ENCODE results near the gene DIPK1C. TPM values are rescaled to one million over a fixed set of nuclear protein-coding genes. Genes with fewer than 3 reads are reported as not detected.

Gene DIPK1C
- polyA plus RNA-seq, 2 of the 4 experiments (the other 2 are of a cell fraction), result not detected

GRCh38 chr18:74435740-74436139 lies 21.4 kb downstream of the DIPK1C start:
- ATAC-seq (no peak), FAIRE-seq (no peak), DNase-seq (ENCODE audit: low read depth in 1 of 2, low spot score in 1 of 2) (no peak)
- no peaks in the 10 kb centered on the region for H3K4me1 ChIP-seq
- H3K27ac ChIP-seq, result no peak overlapping the region
- no peak for TF ChIP-seq ZSCAN20 (CRISPR knock-in tag; IDR thresholded peaks at IDR 0.05)
- no peak for TF ChIP-seq JUNB (IDR thresholded peaks at IDR 0.05)
- no peak for TF ChIP-seq CHD2 (IDR thresholded peaks at IDR 0.05; ENCODE audit: low read length, partially characterized antibody)
- TF ChIP-seq HOXA7 (CRISPR knock-in tag; IDR thresholded peaks at IDR 0.05), result no peak
- no peak for TF ChIP-seq ZC3H11A (IDR thresholded peaks at IDR 0.05)
- TF ChIP-seq FOSL2 (IDR thresholded peaks at IDR 0.05), result no peak
- TF ChIP-seq FOSL2 (CRISPR knock-in tag; IDR thresholded peaks at IDR 0.05), result no peak
- no peak for TF ChIP-seq ATOH8 (CRISPR knock-in tag; IDR thresholded peaks at IDR 0.05; ENCODE audit: low read depth)
- TF ChIP-seq ELK1 (IDR thresholded peaks at IDR 0.05; ENCODE audit: low read depth, low read length), result no peak
- TF ChIP-seq RNF2 (IDR thresholded peaks at IDR 0.05; ENCODE audit: borderline replicate concordance, low read depth), result no peak
- TF ChIP-seq NPAS2 (CRISPR knock-in tag; IDR thresholded peaks at IDR 0.05; ENCODE audit: borderline replicate concordance), result no peak
- TF ChIP-seq RAD21 (conservative IDR thresholded peaks at IDR 0.05 in 1 of 2, IDR thresholded peaks at IDR 0.05 in 1 of 2), result no peak
- TF ChIP-seq NR3C1 (IDR thresholded peaks at IDR 0.05), result no peak
- TF ChIP-seq RARB (CRISPR knock-in tag; IDR thresholded peaks at IDR 0.05), result no peak
- TF ChIP-seq POLR2AphosphoS2 (conservative IDR thresholded peaks at IDR 0.05; ENCODE audit: low read length), result no peak
- TF ChIP-seq MAZ (IDR thresholded peaks at IDR 0.05; ENCODE audit: borderline replicate concordance, low read depth, low read length), result no peak
- no peak for TF ChIP-seq E2F6 (IDR thresholded peaks at IDR 0.05; ENCODE audit: borderline replicate concordance, low read depth)
- ChIA-PET CTCF (no interaction called here), POLR2A (no interaction called here)
- 25% methylated on average over 4 of the region's 4 CpGs for WGBS (ENCODE audit: missing lambda C conversion rate)
- H3K4me3 ChIP-seq, result no peak overlapping the region
- no peaks in the 10 kb centered on the region for H3K9me3 ChIP-seq
- H3K4me2 ChIP-seq, result no peak overlapping the region

GRCh38 chr18:74434466-74434865 lies 22.6 kb downstream of the DIPK1C start:
- FAIRE-seq (no peak), ATAC-seq (no peak), DNase-seq (ENCODE audit: low read depth in 1 of 2, low spot score in 1 of 2) (no peak)
- no peaks in the 10 kb centered on the region for H3K9me3 ChIP-seq
- no peak overlapping the region for H3K27ac ChIP-seq
- no peaks in the 10 kb centered on the region for H3K4me1 ChIP-seq
- no peak overlapping the region for H3K4me2 ChIP-seq
- TF ChIP-seq TP53 (CRISPR knock-in tag; IDR thresholded peaks at IDR 0.05), result no peak
- TF ChIP-seq SMC3 (IDR thresholded peaks at IDR 0.05), result no peak
- TF ChIP-seq GATA3 (IDR thresholded peaks at IDR 0.05; ENCODE audit: borderline replicate concordance), result no peak
- no peak for TF ChIP-seq TFCP2L1 (CRISPR knock-in tag; IDR thresholded peaks at IDR 0.05)
- TF ChIP-seq ESRRA (IDR thresholded peaks at IDR 0.05; ENCODE audit: borderline replicate concordance, low read length), result no peak
- TF ChIP-seq RAD21 (conservative IDR thresholded peaks at IDR 0.05 in 1 of 2, IDR thresholded peaks at IDR 0.05 in 1 of 2), result no peak
- no peak for TF ChIP-seq ZC3H11A (IDR thresholded peaks at IDR 0.05)
- TF ChIP-seq BHLHE40 (IDR thresholded peaks at IDR 0.05; ENCODE audit: low read depth, low read length), result no peak
- TF ChIP-seq FOSL2 (IDR thresholded peaks at IDR 0.05), result no peak
- TF ChIP-seq FOSL2 (CRISPR knock-in tag; IDR thresholded peaks at IDR 0.05), result no peak
- ChIA-PET CTCF (no interaction called here), POLR2A (no interaction called here)
- H3K4me3 ChIP-seq, result no peak overlapping the region
- WGBS (ENCODE audit: missing lambda C conversion rate), result 36% methylated on average over 11 of the region's 11 CpGs
